Effector CD8-positive, alpha-beta T cell (primary cell): ENCODE data around the gene DOK4.
"Not testable (repeated sequence)": the region's sequence is repeated elsewhere in the genome, so short reads cannot be mapped to it uniquely, and the experiment has no call there.

Source experiments
- DNase-seq: peaks from one replicate; lab custom pipeline; 2025; lab: John Stamatoyannopoulos, UW

Gene DOK4

GRCh38 chr16:57446531-57447185, 39.6 kb downstream of the DOK4 start:
- peak; percentile 13 for DNase-seq

- no peak for DNase-seq
Observed at GRCh38 chr16:57445510-57445909, 40.8 kb downstream of the DOK4 start.

- DNase-seq: no peak
Observed at GRCh38 chr16:57444711-57445110, 41.6 kb downstream of the DOK4 start.

GRCh38 chr16:57440551-57440950, 45.7 kb downstream of the DOK4 start:
- DNase-seq: not testable (repeated sequence)

- DNase-seq: not testable (repeated sequence)
Observed at GRCh38 chr16:57439947-57440346, 46.3 kb downstream of the DOK4 start.

DNA sequence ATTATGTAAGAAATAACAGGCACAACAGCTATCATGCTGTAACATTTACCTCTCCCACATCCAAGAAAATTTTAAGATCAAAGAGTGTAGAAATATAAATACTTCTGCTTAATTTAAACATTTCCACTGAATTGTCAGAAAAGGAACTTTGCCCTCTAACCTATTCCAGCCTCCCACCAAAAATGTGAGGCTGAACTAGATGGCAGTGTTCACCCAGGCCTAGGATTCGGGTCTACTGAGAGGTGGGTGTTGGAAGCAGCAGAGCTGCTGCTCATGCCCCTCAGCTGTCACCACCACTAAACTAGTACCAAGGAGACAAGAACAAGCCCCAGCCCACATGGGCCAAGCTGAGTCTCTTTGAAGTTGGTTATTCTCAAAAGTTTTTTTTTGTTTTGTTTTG, 50.5 kb downstream of the DOK4 start:
- DNase-seq: no peak

DNA sequence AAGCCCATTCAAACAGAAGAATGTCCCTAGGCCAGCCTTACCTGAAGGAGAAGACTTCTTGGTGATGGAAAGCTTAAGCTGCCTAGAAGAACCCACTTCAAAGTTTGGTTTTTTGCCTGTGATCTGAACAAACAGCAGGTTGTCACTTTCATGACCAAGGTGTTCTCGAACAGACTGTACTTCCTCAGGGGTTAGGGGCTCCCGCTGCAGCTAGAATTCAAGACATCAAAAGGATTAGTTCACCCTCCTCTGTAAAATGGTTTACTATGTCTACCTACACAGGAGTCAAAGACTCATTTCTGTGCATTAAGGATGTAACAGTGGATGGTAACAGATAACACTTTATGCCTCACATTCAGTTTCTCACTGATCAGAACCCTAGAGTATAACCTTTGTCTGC, 52.3 kb downstream of the DOK4 start:
- DNase-seq: no peak

DNA sequence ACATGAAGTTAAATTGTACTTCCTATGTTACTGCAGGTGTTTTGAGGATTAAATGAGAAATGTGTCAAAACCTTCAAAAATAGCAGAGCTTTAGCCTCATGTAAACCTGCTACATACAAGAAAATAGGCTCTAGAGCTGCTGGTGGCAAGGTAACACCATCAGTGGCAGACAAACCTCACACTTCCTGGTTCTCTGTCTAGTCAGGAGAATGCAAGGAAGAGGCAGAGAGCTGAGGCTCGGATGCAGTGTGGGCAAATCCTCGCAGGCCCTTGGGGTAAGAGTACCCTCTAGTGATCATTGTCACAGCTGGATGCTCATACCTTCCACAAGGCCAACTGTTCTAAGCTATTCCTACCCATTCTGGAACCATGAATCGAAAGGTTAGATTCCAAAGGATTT, 53.3 kb downstream of the DOK4 start:
- no peak for DNase-seq

- no peak for DNase-seq
Observed at GRCh38 chr16:57432505-57432904, 53.8 kb downstream of the DOK4 start.

DNA sequence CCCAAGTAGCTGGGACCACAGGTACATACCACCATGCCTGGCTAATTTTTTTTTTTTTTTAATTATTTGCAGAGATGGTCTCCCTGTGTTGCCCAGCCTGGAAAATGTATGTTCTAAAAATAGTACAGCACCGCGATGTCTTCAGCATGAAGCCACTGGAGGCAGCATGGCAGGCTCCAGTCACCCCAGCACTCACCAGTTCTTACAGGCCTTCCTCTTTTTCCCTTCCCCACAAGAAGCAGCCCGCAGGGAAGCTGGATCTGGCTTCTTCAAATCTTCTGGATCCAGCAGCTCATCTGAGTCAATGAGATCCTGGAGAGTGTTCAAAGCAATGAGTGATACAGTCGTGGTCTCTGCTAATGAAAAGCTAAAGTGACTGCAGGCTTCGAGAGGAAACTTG, 55.3 kb downstream of the DOK4 start:
- no peak for DNase-seq

DNA sequence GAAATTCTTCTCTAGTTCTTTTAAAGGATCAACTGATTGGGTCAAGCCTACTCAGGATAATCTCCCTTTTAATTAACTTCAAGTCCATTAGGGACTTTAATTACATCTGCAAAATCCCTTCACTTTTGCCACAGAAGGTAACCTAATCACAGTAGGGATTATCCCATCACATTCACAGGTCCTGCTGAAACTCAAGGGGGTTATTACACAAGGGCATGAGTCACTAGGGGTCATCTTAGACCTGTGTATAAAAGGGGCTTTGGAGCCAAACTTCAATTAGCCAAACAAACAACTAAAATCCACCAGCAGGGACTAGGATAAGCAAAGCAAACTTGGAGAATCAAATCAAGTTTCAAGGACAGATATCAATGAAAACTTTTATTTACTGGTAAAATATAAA, 58.5 kb downstream of the DOK4 start:
- DNase-seq: no peak

DNA sequence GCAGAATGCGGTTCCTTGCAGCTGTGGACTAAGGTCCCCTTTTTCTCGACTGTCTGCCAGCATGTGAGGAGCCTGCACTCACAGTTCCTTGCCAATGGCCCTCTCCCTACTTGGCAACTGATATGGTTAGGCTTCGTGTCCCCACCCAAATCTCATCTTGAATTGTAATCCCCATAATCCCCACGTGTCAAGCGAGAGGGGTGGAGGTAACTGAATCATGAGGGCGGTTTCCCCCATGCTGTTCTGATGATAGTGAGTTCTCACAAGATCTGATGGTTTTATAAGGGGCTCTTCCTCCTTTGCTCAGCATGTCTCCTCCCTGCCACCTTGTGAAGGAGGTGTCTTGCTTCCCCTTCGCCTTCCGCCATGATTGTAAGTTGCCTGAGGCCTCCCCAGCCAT, 59.0 kb downstream of the DOK4 start:
- no peak for DNase-seq

- DNase-seq: no peak
Observed at GRCh38 chr16:57426356-57426755, 59.9 kb downstream of the DOK4 start.

GRCh38 chr16:57424583-57424982, 61.7 kb downstream of the DOK4 start:
- DNase-seq: no peak

DNA sequence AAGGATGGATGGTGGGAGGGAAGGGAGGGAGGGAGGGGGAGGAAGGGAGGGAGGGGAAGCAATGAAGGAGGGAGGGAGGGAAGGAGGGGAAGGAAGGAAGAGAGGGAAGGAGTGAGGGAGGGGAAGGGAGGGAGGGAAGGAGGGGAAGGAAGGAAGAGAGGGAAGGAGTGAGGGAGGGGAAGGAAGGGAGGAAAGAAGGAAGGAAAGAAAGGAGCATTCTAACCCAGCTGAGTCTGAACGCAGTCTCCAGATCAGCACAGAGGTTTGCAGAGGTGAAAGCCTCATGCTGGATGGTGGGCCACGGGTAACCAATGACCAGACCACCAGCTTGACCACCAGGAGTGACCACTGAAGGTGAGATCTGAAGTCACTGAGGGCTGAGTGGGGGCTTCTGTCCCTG, 63.1 kb downstream of the DOK4 start:
- no peak for DNase-seq

DNA sequence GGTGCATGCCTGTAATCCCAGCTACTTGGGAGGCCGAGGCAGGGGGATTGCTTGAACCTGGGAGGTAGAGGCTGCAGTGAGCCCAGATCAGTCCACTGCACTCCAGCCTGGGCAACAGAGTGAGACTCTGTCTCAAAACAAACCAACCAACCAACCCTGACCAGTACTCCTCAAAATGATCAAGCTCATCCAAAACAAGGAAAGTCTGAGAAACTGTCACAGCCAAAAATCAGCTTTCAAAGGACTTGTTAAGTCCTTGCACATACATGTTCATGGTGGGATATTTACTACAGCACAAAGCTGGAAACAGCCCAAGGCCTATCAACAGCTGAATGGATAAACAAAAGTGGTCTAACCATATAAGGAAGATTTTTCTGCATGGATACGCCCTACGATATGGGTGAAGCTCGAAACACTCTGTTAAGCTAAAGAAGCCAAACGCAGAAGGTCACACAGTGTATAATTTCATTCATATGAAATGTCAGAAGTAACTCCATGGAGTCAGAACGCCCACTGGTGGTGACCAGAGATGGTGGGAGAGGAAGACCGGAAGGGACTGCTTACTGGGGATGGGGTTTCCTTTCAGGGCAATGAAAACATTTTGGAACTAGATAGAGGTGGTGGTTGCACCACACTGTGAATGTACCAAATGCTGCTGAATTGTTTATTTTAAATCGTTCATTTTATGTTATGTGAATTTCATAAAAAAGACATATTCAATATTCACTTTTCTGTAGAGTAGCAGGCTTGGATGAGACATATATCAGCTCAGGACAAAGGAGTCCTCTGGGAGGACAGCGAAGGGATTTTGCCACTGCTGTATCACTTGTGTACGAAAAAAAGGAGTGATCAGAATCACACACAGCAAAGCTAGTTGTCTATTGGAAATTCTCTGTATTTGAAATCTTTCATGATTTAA, 64.0 kb downstream of the DOK4 start:
- no peak for DNase-seq
